Stimulated activated CD4-positive, alpha-beta T cell treated with anti-CD3 and anti-CD28 coated beads, Interleukin-2, amount 100 ng/mL, for 4 hours (primary cell): ENCODE measurements around the gene PSKH1.

Experiments
- DNase-seq: peaks from one replicate; pipeline ENCODE4 v3.0.0-alpha.2; 2020; ENCODE audit warnings: low read depth

PSKH1 gene

GRCh38 chr16:67940446-67941089 lies 47.5 kb downstream of the PSKH1 start:
- DNase-seq, result no peak

DNA sequence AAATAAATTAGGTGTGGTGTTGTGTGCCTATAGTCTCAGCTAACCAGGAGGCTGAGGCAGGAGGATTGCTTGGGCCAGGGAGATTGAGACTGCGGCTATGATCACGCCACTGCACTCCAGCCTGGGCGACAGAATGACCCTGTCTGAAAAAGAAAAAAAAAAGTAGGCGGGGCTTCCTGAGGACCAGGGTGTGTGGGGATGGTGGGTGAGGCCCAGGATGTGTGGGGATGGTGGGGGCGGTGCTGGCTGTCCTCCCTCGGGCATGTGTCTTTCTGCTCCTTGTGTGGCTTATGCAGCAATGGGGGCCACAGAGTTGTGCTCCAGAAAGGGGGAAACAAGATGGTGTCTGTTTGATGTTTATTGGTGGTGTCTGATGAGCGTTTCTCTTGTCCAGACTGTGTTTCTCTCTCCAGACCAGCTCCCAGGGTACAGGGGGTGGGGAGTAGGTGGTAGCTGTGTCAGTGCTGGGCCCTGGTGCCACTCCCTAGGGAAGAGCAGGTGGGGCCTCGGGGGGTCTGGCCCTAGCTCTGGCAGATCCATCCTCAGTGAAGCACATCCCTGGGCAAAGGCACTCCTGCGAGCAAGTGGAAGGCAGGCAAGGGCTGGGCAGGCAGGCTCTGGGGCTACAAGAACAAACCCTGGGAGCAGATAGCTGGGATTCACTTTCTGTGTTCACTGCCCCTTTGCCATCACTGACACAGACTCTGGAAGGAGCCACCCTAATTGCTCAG lies 48.6 kb downstream of the PSKH1 start:
- DNase-seq, result no peak

- DNase-seq, result no peak
Observed at GRCh38 chr16:67942200-67942509, 49.1 kb downstream of the PSKH1 start.

DNA sequence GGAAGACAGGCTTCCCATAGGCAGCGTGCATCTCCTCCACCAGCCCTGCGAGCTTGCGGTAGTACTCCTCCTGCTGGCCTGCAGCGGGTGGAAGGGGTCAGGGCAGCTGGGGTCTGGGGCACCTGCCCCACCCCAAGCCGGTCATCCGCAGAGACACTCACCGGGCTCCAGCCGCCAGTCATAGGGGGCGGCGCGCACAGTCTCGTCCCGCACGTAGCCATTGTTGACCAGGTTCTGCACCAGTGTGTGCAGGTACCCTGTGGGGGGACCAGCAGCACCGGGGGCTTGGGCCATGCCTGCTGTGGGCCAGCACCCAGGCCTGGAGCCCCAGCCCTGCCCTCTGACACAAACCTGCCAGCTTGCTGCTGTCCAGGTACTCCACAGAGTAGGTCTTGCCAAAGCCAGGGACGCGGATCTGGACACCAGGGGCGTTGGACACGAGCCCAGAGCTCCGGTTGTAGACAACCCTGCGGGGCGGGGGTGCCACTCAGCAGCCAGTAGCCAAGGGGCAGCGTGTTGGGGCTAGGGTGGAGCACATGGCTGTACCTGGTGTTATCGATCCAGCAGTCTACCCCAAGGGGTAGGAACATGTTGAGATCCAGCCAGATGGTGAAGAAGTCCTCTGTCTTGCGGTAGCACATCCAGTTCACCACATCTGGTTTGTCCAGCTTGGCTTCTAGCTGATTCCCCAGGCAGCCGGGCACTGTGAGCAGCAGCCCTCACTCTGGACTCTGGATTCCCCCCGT lies 49.6 kb downstream of the PSKH1 start:
- no peak for DNase-seq

DNA sequence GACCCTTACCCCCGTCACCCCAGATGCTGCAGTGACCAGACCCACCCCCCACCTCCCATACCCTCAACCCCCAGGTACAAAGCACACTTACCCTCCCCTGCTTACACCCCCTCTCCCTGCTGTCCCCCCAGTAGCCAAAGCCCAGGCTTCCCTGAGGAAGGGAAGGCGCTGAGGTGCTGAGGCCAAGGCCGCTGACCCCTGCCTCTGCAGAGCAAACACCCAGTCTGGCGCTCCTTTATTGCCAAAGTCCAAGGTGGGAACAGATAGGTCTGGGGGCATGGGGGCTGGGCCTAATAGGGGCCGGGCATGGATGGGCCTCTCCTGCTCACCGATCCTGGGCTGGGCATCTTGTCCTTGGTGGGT lies 50.2 kb downstream of the PSKH1 start:
- DNase-seq, result no peak

DNA sequence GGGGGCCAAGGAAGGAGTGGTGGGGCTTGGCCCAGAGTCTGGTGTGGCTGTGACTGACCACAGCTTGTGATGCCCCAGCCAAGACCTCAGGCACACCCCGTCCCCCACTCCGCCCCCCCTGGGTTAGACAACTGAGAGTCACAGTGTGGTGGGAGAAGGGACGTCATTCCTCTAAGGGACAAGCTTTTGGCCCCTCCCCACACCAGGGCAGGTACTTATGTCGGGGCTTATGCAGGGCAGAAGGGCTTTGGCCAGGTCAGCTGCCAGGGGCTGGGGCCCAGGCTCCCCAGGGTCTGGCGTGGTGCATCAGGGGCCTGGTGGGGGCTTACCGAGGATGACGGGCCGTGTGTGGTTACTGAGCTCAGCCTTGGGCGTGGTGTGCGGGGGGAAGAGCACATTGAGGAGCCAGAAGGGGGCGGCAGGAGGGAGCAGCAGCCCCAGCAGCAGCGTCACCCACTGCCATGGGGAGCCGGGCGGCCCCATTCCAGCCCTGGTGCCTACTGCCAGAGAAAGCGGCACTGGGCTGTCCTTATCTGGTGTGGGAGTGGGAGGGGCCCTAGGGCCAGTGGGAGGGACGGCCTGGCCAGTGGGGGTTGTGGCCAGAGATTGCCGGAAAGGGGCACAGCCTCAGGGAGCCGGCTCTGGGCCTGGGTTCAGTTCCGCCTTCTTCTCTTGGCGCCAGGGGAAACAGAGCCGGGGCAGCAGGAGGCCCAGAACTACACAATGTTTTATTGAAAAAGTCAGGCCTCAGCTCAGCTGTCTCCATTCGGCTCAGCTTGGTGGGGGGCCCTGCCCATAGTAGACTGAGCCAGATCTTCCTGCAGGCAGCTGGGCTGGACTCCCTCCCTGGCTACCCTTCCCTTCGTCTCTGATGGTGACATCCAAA lies 50.8 kb downstream of the PSKH1 start, which contains the start of gene LCAT:
Gene LCAT (minus strand): TSS at position 502 of the 886 bp plus-strand sequence. CDS start 19 bp downstream, at position 483.
- DNase-seq, result no peak

- DNase-seq, result no peak
Observed at GRCh38 chr16:67944690-67945391, 51.8 kb downstream of the PSKH1 start.

GRCh38 chr16:67945392-67945933 lies 52.4 kb downstream of the PSKH1 start:
- DNase-seq, result no peak

DNA sequence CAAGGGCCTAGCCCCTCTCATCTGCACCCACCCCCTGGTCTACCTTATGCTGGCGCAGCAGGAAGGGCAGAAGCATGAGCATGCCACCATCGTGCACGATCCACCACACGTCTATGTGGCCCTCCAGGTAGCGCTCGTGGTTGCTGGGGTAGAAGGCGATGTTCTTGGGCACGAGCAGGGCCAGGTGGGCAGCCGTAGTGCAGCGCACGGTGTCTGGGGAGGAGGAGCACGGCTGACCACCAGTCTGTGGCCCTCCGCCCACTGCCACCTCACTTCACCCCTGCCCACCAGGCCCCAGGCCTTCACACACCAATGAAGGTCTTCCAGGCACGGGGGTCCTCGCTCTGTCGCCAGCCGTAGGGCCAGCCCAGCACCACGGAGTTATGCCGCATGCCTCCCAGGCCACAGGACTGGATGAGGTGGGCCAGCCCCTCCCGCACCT lies 53.1 kb downstream of the PSKH1 start:
- DNase-seq, result no peak

DNA sequence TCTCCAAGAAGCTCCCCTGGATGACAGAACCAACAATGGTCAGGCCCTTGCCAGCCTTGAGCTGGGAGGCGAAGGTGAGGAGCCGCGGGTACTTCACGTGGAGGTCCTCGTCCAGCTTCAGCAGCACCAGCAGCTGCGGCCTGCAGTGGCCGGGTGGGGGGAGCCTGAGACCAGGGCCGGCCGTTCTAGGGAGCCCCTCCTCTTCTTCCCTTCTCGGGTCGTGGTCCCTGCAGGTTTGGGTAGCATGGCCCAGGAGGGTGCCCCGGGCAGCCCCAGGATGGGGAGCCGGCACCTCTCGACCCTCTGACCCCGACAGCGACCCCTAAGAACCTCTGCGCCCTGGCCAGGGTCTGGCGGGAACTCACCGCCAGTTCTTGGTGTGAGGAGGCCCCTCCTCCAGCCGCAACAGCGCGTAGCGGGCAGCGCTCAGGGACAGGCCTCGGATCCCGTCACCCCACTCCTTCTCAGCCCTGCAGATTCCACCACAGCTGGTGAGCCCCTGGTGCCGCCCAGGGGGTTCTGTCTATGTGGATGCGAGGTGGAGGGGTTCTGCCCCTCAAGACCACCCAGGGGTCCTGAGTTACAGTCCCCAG lies 54.0 kb downstream of the PSKH1 start:
- no peak for DNase-seq

DNA sequence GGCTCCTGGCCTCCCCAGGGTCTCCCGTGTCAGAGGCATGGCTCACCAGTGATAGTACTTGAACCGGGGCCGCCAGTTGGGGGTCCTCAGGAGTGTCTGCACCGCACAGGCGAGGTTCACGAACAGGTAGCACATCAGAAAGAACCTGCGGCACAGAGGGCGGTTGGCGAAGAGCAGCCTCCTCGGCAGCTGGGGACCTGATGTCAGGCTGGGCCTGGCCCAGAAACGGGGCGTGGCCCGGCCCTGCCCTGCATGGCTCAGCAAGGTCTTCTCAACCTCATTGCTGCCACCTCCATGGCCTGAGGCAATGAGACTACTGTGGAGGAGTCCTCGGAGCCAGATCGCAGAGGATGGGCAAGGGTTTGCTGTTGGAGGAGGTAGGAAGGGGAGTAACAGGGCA lies 55.0 kb downstream of the PSKH1 start:
- no peak for DNase-seq

- no peak for DNase-seq
Observed at GRCh38 chr16:67949645-67950044, 56.6 kb downstream of the PSKH1 start.

DNA sequence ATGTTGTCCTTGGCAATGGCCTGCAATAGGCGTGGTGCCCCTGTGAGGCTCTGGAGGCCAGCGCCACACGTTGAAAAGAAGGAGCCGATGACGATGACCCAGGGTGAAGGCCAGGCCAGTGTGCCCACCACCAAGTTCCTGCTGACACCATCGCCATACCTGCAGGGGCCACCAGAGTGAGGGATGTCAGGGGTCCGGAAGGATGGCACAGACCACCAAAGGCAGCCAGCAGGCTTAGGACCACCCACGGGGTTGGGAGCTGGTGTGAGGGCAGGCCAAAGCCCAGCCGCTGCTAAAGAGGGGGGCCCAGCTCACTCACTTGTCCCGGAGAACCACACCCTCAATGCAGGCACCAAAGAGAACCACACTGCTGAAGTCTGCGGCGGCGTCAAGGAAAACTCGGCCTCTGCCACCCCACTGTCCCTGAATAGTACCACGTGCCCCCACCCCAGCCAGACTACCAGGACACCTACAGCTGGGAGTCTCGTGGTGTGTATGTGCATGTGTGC lies 57.3 kb downstream of the PSKH1 start:
- no peak for DNase-seq

DNA sequence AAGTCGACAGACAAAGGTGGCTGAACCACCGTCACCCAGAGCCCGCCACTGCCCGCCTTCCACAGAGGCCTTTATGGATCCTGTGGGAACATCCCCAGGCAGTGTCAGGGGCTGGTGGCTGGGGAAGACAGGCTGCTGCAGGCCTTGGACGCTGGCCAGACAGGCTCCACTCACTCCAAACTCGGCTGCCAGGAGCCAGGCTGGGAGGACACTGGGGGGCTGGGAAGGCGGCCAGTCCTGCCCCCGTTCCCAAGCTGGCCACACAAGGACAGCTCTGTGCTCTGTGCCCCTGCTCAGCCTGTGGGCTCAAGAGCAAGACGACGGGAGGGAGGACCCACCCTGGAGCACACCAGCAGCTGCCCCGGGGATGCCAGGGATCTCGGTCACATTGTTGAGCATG lies 58.4 kb downstream of the PSKH1 start:
- DNase-seq, result no peak

GRCh38 chr16:67953641-67954375 lies 60.8 kb downstream of the PSKH1 start:
- DNase-seq, result no peak

DNA sequence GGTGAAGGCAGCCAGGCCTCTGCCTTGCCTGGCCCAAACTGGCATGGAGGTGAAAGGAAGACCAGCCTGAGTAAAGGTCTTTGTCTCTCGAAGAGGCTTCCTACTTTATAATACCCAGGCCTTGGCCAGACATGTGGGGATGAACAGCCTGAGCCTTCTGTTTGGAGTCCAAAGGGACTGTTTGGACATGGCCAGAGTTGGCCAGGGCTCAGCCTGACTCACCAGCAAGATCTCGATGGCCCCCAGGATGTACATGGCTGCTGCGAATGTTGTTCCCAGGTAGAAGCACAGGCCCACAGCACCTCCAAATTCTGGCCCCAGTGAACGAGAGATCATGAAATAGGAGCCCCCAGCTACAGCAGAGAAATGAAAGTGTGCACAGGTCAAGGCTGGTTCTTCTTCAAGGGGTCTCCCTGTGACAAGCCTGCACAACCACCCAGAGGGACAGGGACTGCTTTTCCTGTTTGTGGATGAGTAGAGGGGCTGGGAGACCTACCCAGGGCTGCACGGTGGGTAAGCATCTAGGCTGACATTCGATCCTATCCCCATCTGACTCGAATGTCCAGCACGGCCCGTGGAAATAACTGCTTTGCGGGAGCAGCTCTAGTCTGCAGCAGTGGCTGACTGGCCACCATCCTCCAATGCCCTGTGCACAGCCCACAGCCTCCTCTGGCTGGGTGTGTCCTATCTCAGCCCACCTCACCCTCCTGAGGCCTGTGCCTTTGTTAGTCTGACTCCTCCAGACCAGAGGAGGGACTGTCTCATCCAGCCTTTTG lies 61.6 kb downstream of the PSKH1 start:
- DNase-seq, result no peak

DNA sequence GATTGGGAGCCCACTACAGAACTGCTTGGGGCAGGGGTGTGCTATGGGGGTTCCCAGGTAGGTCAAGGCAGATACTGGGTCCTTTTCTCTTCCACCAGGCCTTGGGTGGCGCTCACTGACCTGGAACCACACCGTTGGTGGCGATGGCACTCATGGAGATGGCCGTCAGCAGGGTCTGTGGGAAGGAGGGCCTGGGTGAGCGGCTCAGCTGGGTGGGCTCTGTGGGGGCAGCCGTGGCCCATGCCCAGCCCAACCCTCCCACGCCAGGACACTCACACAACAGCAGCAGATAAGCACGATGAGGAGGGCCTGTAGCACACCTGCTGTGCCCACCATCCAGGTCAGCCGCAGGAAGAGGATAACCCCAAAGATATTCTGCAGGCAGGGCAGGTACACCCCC lies 64.6 kb downstream of the PSKH1 start:
- DNase-seq, result no peak

- DNase-seq, result no peak
Observed at GRCh38 chr16:67959536-67960329, 66.7 kb downstream of the PSKH1 start.
